Right renal pelvis (tissue), 4 donors: Measurements from ENCODE around the gene FUT4. TPM values are rescaled to one million over a fixed set of nuclear protein-coding genes. Genes with fewer than 3 reads are reported as not detected.

ENCODE experiments used
- DNase-seq, 4 donors: peaks; one replicate each; pipeline ENCODE4 v3.0.0-alpha.2; 2013; ENCODE audit warnings: low read depth in 4 of 4, low spot score in 3 of 4, missing footprints in 1 of 4
- polyA plus RNA-seq, 4 donors: library from polyadenylated mRNA; unstranded; fragments of 120-200 nt; gene quantifications; one replicate each; pipeline ENCODE4 v1.2.1, GENCODE V29; 2013; ENCODE audit not compliant: insufficient read length in 4 of 4

The FUT4 gene
- polyA plus RNA-seq, 4 donors: 6.0 to 6.8 (median 6.1) TPM

DNA sequence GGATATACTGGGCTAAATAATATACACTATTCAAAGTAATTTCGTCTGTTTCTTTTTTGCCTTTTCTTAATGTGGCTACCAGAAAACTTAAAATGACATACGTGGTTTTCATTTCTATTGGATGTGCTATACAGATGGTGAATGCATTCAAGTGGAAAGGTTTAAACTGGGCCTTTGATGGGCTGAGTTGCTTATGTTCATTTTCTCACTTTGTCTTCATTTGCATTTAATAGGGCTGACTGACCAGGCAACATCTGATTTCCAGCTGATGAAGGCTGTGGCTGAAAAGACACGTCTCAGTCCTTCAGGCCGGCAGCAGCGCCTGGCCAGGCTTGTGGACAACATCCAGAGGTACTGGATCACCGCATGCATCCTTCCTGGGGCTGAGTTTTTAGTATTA is 51.4 kb downstream of the FUT4 start:
- no peak for DNase-seq

GRCh38 chr11:94597896-94598295 is 54.2 kb downstream of the FUT4 start:
- DNase-seq: no peak

Other genes starting within 250 kb of the FUT4 start
- under 1 TPM in 2 of 4 donors, not detected in 2; 0.09 to 0.19 TPM for gene IZUMO1R, start 239.3 kb upstream of the FUT4 start, polyA plus RNA-seq
- under 1 TPM; 0.50 to 0.84 (median 0.63) TPM for gene GPR83, start 142.5 kb upstream of the FUT4 start, polyA plus RNA-seq
- gene MRE11, start 50.1 kb upstream of the FUT4 start, polyA plus RNA-seq: 10 to 100 TPM; 22.4 to 30.0 (median 27.6) TPM
- gene ANKRD49, start 49.9 kb upstream of the FUT4 start, polyA plus RNA-seq: 10 to 100 TPM; 23.3 to 34.5 (median 29.3) TPM
- gene C11orf97, start 31.5 kb upstream of the FUT4 start, polyA plus RNA-seq: under 1 TPM in 2 of 4 donors, not detected in 2; 0.16 to 0.25 TPM
- 1 to 10 TPM; 3.2 to 4.2 (median 3.5) TPM for gene PIWIL4, start 23.4 kb downstream of the FUT4 start, polyA plus RNA-seq
- gene AMOTL1, start 224.4 kb downstream of the FUT4 start, polyA plus RNA-seq: 10 to 100 TPM; 42.9 to 50.3 (median 46.1) TPM